ENCODE results near the gene TBC1D5. TPM values are rescaled to one million over a fixed set of nuclear protein-coding genes. Genes with fewer than 3 reads are reported as not detected.

TBC1D5 gene
- total RNA-seq, 1 experiment from 2014 or later, result 30.4 TPM

GRCh38 chr3:17765819-17766472, 23.5 kb upstream of the TBC1D5 start:
- intact Hi-C loops (cut with micrococcal nuclease; ENCODE audit: unreplicated experiment), result no loop called here
- TF ChIP-seq POLR2AphosphoS5 (IDR thresholded peaks at IDR 0.05; ENCODE audit: low read depth, low read length) (no peak), CTCF (IDR thresholded peaks at IDR 0.05) (no peak), SIN3A (IDR thresholded peaks at IDR 0.05; ENCODE audit: borderline replicate concordance, insufficient read depth, low read depth, low read length) (no peak), TCF7L2 (IDR thresholded peaks at IDR 0.05; ENCODE audit: low read depth, low read length) (no peak)
- TF ChIP-seq, protein P1, sequence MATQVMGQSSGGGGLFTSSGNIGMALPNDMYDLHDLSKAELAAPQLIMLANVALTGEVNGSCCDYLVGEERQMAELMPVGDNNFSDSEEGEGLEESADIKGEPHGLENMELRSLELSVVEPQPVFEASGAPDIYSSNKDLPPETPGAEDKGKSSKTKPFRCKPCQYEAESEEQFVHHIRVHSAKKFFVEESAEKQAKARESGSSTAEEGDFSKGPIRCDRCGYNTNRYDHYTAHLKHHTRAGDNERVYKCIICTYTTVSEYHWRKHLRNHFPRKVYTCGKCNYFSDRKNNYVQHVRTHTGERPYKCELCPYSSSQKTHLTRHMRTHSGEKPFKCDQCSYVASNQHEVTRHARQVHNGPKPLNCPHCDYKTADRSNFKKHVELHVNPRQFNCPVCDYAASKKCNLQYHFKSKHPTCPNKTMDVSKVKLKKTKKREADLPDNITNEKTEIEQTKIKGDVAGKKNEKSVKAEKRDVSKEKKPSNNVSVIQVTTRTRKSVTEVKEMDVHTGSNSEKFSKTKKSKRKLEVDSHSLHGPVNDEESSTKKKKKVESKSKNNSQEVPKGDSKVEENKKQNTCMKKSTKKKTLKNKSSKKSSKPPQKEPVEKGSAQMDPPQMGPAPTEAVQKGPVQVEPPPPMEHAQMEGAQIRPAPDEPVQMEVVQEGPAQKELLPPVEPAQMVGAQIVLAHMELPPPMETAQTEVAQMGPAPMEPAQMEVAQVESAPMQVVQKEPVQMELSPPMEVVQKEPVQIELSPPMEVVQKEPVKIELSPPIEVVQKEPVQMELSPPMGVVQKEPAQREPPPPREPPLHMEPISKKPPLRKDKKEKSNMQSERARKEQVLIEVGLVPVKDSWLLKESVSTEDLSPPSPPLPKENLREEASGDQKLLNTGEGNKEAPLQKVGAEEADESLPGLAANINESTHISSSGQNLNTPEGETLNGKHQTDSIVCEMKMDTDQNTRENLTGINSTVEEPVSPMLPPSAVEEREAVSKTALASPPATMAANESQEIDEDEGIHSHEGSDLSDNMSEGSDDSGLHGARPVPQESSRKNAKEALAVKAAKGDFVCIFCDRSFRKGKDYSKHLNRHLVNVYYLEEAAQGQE (IDR thresholded peaks at IDR 0.05; ENCODE audit: insufficient read depth in 1 of 2, low read depth in 2 of 2, low read length in 1 of 2), result no peak
- no peak overlapping the region for H3K4me3 ChIP-seq (ENCODE audit: low read depth in 2 of 2, low read length in 2 of 2)
- ChIA-PET CTCF (no interaction called here), POLR2A (no interaction called here)
- ATAC-seq, result no peak
- no peaks in the 10 kb centered on the region for H3K9me3 ChIP-seq (ENCODE audit: control insufficient read depth, insufficient read depth, low read depth, low read length)
- BruUV-seq (replicated peaks), result no TSS peak
- H3K27me3 ChIP-seq (ENCODE audit: control insufficient read depth, insufficient read depth, low read length), result no peaks in the 10 kb centered on the region
- no peaks in the 10 kb centered on the region for H3K36me3 ChIP-seq (ENCODE audit: control insufficient read depth, insufficient read depth, low read length)
- no peak overlapping the region for H3K27ac ChIP-seq (ENCODE audit: low read length)
- DNase-seq (ENCODE audit: low read depth, low spot score), result no peak
- no peaks in the 10 kb centered on the region for H3K4me1 ChIP-seq (ENCODE audit: control insufficient read depth, insufficient read depth, low read length)
- in situ Hi-C loops (cut with HindIII; ENCODE audit: low pct_unique_long_range_greater_than_20kb, low sequenced_read_pairs), result no loop called here

DNA sequence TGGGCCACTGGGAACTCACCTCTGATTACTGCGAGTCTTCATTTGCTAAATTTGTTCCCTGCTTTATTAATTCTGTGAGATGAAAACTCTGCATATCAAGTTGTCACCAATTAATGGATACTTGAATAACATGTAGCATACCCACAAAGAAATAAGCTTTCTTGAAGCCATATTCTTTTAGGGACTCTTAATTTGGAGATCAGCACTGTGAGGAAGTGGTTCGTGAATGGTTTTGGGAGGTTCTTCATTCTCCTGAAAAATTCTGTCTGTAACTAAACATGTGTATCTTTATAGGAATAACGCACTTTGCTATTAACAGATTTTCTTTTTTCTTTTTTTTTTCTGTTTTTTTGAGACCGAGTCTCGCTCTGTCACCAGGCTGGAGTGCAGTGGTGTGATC, 19.1 kb upstream of the TBC1D5 start:
- no TSS peak for BruUV-seq (replicated peaks)
- ChIA-PET CTCF (no interaction called here), POLR2A (no interaction called here)
- Histone ChIP-seq H3K27ac (ENCODE audit: low read length) (no peak overlapping the region), H3K36me3 (ENCODE audit: control insufficient read depth, insufficient read depth, low read length) (no peaks in the 10 kb centered on the region), H3K27me3 (ENCODE audit: control insufficient read depth, insufficient read depth, low read length) (no peaks in the 10 kb centered on the region), H3K4me3 (ENCODE audit: low read depth in 2 of 2, low read length in 2 of 2) (no peak overlapping the region), H3K9me3 (ENCODE audit: control insufficient read depth, insufficient read depth, low read depth, low read length) (no peaks in the 10 kb centered on the region), H3K4me1 (ENCODE audit: control insufficient read depth, insufficient read depth, low read length) (no peaks in the 10 kb centered on the region)
- intact Hi-C loops (cut with micrococcal nuclease; ENCODE audit: unreplicated experiment) (no loop called here), in situ Hi-C loops (cut with HindIII; ENCODE audit: low pct_unique_long_range_greater_than_20kb, low sequenced_read_pairs) (no loop called here)
- no peak for TF ChIP-seq TCF7L2 (IDR thresholded peaks at IDR 0.05; ENCODE audit: low read depth, low read length)
- TF ChIP-seq POLR2AphosphoS5 (IDR thresholded peaks at IDR 0.05; ENCODE audit: low read depth, low read length), result no peak
- TF ChIP-seq CTCF (IDR thresholded peaks at IDR 0.05), result no peak
- TF ChIP-seq SIN3A (IDR thresholded peaks at IDR 0.05; ENCODE audit: borderline replicate concordance, insufficient read depth, low read depth, low read length), result no peak
- TF ChIP-seq, protein P1 (IDR thresholded peaks at IDR 0.05; ENCODE audit: insufficient read depth in 1 of 2, low read depth in 2 of 2, low read length in 1 of 2), result no peak
- DNase-seq (ENCODE audit: low read depth, low spot score) (no peak), ATAC-seq (no peak)

All from Panc1 (cell line).